Upper lobe of right lung (tissue), 1 donor: ENCODE data around the gene NRARP. TPM values are rescaled to one million over a fixed set of nuclear protein-coding genes. Genes with fewer than 3 reads are reported as not detected.

Experiments
- ATAC-seq: fragments of 200-7000 bp; cut with Tn5 transposase; one replicate; pipeline ENCODE4 v1.9.1; 2020; ENCODE audit warnings: mild to moderate bottlenecking, moderate library complexity
- DNase-seq: peaks from one replicate; pipeline ENCODE4 v3.0.0-alpha.2; 2020
- H3K27ac ChIP-seq: fragments of 200-600 bp; one replicate; pipeline ENCODE4 v1.8.0; 2022
- H3K27me3 ChIP-seq: fragments of 200-600 bp; one replicate; pipeline ENCODE4 v1.8.0; 2022; ENCODE audit warnings: mild to moderate bottlenecking
- H3K36me3 ChIP-seq: fragments of 200-600 bp; one replicate; pipeline ENCODE4 v1.8.0; 2022
- H3K4me1 ChIP-seq: fragments of 200-600 bp; one replicate; pipeline ENCODE4 v1.8.0; 2022
- H3K4me3 ChIP-seq: fragments of 200-600 bp; one replicate; pipeline ENCODE4 v1.8.0; 2022; ENCODE audit warnings: mild to moderate bottlenecking
- H3K9me3 ChIP-seq: fragments of 200-600 bp; one replicate; pipeline ENCODE4 v1.8.0; 2022
- CTCF ChIP-seq: fragments of 200-600 bp; IDR thresholded peaks from one replicate; pipeline ENCODE4 v1.8.0; 2022; ENCODE audit warnings: antibody characterized with exemption
- intact Hi-C: fragments of 100-400 bp; cut with DNase I; formaldehyde crosslinking; loops from one replicate; pipeline ENCODE4 v1.11.0; 2022
- total RNA-seq: library from RNA; stranded (reverse); fragmentation: NEBNext Ultra II Directional; extraction: Animal tissue kit (Norgen Biotek cat#: 25700); gene quantifications from one replicate; pipeline ENCODE4 v1.2.1, GENCODE V29; 2021
- donor health status: DM: no; HTN: yes; CAD: no; lungs with severe emphysema.

NRARP gene
- total RNA-seq, 1 donor from 2014 or later: 21.5 TPM

- Histone ChIP-seq H3K9me3 (no peaks in the 10 kb centered on the region), H3K4me1 (peaks cover 16% of the 10 kb centered on the region), H3K4me3 (no peak overlapping the region), H3K27ac (no peak overlapping the region), H3K27me3 (no peaks in the 10 kb centered on the region), H3K36me3 (peaks cover 10% of the 10 kb centered on the region)
- DNase-seq (no peak), ATAC-seq (no peak)
- intact Hi-C loops: no loop called here
- no peak for TF ChIP-seq CTCF
These were observed 49.2 kb downstream of the NRARP start for GRCh38 chr9:137252555-137253506.

GRCh38 chr9:137251490-137252268 lies 50.4 kb downstream of the NRARP start:
- no peak overlapping the region for H3K27ac ChIP-seq
- TF ChIP-seq CTCF: no peak
- H3K4me1 ChIP-seq: peaks cover 20% of the 10 kb centered on the region
- no peaks in the 10 kb centered on the region for H3K9me3 ChIP-seq
- no peaks in the 10 kb centered on the region for H3K27me3 ChIP-seq
- no peak for DNase-seq
- peaks cover 5% of the 10 kb centered on the region for H3K36me3 ChIP-seq
- H3K4me3 ChIP-seq: no peak overlapping the region
- ATAC-seq: no peak
- intact Hi-C loops: no loop called here

GRCh38 chr9:137251194-137251461 lies 50.9 kb downstream of the NRARP start, which contains the start of gene STPG3:
STPG3 (plus strand) TSS chr9:137251286; CDS start chr9:137251287, 1 bp downstream.
- no peaks in the 10 kb centered on the region for H3K27me3 ChIP-seq
- no peaks in the 10 kb centered on the region for H3K36me3 ChIP-seq
- peaks cover 15% of the 10 kb centered on the region for H3K4me1 ChIP-seq
- no peak for ATAC-seq
- no peaks in the 10 kb centered on the region for H3K9me3 ChIP-seq
- no peak within 1 kb of the TSS for H3K27ac ChIP-seq
- DNase-seq: no peak
- no peak for TF ChIP-seq CTCF
- intact Hi-C loops: no loop called here
- H3K4me3 ChIP-seq: no peak within 1 kb of the TSS

GRCh38 chr9:137250329-137251193 lies 51.5 kb downstream of the NRARP start:
- H3K4me1 ChIP-seq: peaks cover 12% of the 10 kb centered on the region
- ATAC-seq (no peak), DNase-seq (no peak)
- no peaks in the 10 kb centered on the region for H3K36me3 ChIP-seq
- H3K27me3 ChIP-seq: no peaks in the 10 kb centered on the region
- H3K9me3 ChIP-seq: no peaks in the 10 kb centered on the region
- H3K4me3 ChIP-seq: no peak overlapping the region
- no peak overlapping the region for H3K27ac ChIP-seq
- intact Hi-C loops: no loop called here
- TF ChIP-seq CTCF: no peak

Other genes with a start within 250 kb of the NRARP start
- 0.41 TPM for gene ENTPD2, start 248.2 kb downstream of the NRARP start, total RNA-seq
- 0.84 TPM for gene SAPCD2, start 231.7 kb downstream of the NRARP start, total RNA-seq
- gene UAP1L1, start 224.8 kb downstream of the NRARP start, total RNA-seq: 30.7 TPM
- 39.4 TPM for gene MAN1B1, start 215.3 kb downstream of the NRARP start, total RNA-seq
- gene DPP7, start 187.5 kb downstream of the NRARP start, total RNA-seq: 183 TPM
- gene GRIN1, start 163.1 kb downstream of the NRARP start, total RNA-seq: 0.64 TPM
- gene LRRC26, start 132.2 kb downstream of the NRARP start, total RNA-seq: not detected
- not detected for gene TMEM210, start 130.2 kb downstream of the NRARP start, total RNA-seq
- 51.4 TPM for gene ANAPC2, start 113.7 kb downstream of the NRARP start, total RNA-seq
- 55.5 TPM for gene SSNA1, start 113.6 kb downstream of the NRARP start, total RNA-seq
- gene TPRN, start 101.5 kb downstream of the NRARP start, total RNA-seq: 22.3 TPM
- 28.7 TPM for gene TMEM203, start 96.6 kb downstream of the NRARP start, total RNA-seq
- 16.7 TPM for gene NDOR1, start 96.6 kb downstream of the NRARP start, total RNA-seq
- gene RNF208, start 80.0 kb downstream of the NRARP start, total RNA-seq: 6.7 TPM
- gene CYSRT1, start 77.1 kb downstream of the NRARP start, total RNA-seq: 0.41 TPM
- gene RNF224, start 74.8 kb downstream of the NRARP start, total RNA-seq: 0.35 TPM
- gene SLC34A3, start 71.4 kb downstream of the NRARP start, total RNA-seq: 0.23 TPM
- gene TUBB4B, start 61.0 kb downstream of the NRARP start, total RNA-seq: 191 TPM
- gene STPG3, start 51.0 kb downstream of the NRARP start, total RNA-seq: not detected
- 47.2 TPM for gene NELFB, start 46.9 kb downstream of the NRARP start, total RNA-seq
- gene TOR4A, start 24.5 kb downstream of the NRARP start, total RNA-seq: 27.4 TPM
- 27.3 TPM for gene EXD3, start 120.9 kb upstream of the NRARP start, total RNA-seq
- 6.5 TPM for gene NOXA1, start 121.1 kb upstream of the NRARP start, total RNA-seq
- not detected for gene ENTPD8, start 139.1 kb upstream of the NRARP start, total RNA-seq
- 23.9 TPM for gene NSMF, start 157.1 kb upstream of the NRARP start, total RNA-seq
- 13.7 TPM for gene PNPLA7, start 248.1 kb upstream of the NRARP start, total RNA-seq
- 41.6 TPM for gene MRPL41, start 249.6 kb upstream of the NRARP start, total RNA-seq